Stimulated activated CD4-positive, alpha-beta T cell treated with anti-CD3 and anti-CD28 coated beads, Interleukin-1b, Interleukin-23, amount 100 ng/mL, for 48 hours (primary cell): ENCODE measurements around the gene ARL15.
A peak's percentile ranks its signal among the peaks of the same experiment; 100 is the strongest.
"Not testable (repeated sequence)": the region's sequence is repeated elsewhere in the genome, so short reads cannot be mapped to it uniquely, and the experiment has no call there.

ENCODE experiments used
- DNase-seq: peaks from one replicate; pipeline ENCODE4 v3.0.0-alpha.2; 2020

The ARL15 gene

DNA sequence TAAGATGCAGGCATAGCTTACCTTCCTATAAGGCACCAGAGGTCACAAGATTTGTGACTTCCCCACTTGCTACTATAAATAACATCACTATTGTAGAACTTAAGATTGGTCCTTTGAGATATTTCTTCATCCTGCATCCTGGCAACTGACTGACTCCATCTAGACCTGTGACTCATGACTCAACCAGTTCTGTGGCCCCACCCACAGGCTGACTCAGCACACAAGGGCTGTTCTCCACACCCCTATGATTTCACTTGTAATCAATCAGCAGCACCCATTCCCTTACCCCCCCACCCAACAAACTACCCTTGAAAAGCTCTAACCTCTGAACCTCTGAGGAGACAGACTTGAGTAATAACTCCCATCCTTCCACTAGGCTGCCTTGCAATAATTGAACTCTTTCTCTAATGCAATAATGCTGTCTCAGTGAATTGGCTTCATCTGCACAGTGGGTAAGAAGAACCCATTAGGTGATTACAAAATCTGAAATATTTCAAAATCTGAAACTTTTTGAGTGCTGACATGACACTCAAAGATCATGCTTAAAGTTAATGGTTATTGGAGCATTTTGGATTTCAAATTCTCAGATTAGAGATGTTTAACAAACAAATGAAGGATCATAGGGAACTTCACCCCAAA lies 296.7 kb downstream of the ARL15 start:
- DNase-seq, result peak; percentile 64

DNA sequence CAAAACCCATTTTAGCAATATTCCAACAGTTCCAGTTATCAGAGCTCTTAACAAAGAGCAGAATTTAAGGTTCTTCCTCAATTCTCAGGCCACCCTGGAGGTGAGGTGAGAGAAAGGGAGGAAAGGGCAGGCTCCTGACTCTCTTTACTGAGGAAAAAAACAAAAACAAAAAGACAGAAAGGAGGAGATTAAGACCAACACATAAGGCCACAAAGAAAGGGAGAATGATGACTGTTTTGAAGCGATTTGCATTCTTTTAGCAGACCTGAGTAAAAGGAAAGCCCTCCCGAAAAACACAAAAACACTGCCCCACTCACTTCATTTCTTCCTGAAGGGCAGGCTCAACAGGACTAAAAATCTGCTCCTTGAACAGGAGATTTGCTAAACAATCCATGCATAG lies 300.5 kb downstream of the ARL15 start:
- DNase-seq, result no peak

DNA sequence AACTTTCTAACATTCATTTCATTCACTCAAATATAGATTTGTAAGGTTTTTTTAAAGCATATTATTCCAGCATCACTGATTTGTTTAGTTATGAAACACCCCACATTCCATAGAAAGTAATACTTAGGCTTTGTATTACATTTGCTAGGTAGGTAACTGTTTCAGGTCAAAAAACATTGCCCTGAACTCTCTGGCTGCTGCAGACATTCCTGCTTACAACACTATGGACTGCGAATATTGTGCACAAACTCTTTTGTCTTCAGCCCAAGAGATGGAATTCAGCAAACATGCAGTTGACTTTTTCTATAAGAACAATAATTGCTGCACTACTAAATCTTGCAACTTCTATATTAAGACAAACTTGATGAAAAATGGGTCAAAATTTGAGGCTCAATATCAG lies 301.0 kb downstream of the ARL15 start:
- no peak for DNase-seq

DNA sequence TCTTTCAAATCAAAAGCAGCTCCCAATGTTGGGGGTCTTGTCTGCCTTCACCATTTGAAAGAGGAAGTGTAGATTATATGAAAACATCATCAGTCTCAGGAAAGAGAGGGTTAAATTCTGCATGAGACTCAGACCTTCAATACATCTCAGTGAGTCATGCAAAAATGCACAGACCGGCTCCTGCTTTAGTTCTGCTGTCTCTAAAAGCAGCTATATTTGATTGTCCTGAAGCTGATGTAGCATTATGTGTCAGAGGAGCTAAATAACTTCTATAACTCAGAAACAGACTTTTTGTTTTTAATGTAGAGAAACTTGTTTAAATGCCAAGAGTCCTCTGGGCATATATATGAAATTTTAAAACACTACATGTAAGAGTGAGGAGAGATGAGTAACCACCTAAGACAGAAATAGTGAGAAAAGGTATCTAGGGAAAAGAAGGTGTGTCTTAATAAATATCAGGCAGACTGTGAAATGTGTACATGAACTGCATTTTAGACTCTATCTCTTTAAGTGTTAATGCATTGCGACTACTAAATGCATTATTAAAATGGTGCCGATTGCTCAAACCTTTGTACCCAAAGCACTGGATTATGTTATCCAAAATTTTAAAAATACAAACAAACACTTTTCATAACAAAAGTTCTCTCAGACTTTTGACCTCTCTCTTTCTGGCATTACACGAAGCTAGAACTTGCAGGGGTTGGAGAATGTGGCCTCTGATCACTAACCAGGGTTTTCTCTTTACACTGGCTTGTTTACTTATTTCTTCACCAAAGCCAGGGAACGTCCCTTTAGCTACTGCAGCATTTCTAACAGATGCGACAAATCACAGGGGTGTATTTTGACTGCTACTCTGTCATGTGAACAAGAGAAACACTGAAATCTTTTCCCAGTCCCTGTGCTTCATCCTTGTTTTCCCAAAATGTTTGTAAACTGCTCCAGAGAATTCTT lies 302.3 kb downstream of the ARL15 start:
- DNase-seq, result no peak

DNA sequence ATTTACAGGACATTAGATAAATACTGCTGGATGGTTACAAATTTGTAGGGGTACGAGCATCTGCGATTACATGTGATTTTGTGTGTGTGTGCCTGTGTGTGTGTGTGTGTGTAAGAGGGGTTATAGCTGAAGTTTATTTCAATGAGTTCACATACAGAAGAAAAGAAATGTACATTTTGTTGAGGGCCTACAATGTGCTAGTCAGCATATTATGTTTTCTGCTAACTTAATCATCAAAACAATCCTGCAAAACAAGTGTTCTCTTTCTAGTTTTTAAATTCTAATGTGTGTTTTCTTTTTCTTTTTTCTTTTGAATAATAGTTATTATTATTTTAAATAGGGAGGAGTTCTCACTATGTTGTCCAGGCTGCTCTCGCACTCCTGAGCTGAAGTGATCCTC lies 305.7 kb downstream of the ARL15 start:
- DNase-seq, result no peak

DNA sequence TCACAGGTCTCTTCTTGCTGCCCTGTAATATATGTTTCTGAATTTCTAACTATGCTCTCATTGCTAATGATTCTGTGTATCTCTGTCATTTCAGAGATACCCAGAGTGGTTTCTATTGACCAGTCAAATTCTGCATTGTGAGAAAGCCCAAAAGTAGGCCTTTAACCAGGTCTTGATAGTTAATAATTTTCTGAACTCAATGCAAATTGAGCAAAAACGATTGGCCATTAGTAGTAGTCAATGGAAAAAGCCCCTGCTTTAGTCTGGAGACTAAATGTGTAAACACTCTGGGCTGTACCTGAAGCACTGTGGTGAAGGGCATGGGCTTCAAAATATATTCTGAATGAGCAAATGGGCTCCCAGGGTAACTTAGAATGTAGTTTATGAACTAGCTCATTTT lies 307.6 kb downstream of the ARL15 start:
- DNase-seq, result no peak

DNA sequence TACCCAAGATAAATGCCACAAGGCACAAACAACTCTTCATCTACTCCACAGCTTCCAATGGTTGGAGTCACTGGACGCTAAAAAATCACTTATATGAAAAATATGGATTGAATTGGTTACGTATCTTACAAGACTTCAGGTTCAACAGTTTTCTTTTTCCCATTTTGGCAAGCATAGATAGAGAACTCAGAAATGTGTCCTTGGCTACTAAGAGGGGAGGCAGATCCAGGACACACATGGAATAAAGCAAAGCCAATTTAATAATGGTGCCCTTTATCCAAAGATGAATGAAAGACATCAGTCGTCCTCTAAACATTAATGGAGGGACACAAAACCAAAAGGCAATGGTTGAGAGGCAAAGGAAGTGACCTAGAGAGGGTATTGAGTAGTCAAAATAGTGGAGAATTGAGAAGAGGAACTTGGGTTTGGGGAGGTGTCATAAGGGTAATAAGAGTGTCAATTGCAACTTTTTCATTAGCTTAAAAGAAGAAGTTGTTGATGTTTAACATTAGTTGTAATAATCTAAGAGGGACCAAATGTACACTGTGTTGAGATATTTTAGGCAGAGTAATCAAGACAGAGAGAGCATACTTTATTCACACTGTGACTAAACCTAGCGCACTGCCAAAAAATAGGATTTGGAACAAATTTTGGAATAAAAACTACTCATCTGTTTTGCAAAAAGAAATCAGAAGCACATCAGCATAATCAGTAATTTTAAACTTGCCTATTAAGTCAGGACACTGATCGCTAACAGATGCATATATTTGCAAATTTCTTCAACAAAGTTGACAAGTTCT lies 308.2 kb downstream of the ARL15 start:
- DNase-seq, result no peak

DNA sequence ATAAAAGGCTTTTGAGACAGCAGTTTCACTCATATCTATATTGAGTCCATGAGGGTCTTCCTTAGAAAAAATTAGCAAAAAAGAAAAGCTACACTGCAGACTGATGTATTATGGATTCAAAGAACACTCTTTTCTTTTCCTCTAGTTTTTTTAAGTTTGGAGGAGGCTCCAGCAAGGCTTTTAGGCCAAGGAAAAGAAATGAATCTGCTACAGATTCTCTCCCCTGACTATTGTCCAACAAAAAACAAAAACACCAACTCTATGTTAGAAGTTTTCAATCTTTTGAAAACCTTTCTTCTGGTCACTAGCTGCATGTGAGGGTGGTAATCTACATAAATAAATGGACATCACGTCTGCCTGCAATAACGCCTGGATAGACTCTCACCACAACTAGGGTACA lies 310.4 kb downstream of the ARL15 start:
- no peak for DNase-seq

DNA sequence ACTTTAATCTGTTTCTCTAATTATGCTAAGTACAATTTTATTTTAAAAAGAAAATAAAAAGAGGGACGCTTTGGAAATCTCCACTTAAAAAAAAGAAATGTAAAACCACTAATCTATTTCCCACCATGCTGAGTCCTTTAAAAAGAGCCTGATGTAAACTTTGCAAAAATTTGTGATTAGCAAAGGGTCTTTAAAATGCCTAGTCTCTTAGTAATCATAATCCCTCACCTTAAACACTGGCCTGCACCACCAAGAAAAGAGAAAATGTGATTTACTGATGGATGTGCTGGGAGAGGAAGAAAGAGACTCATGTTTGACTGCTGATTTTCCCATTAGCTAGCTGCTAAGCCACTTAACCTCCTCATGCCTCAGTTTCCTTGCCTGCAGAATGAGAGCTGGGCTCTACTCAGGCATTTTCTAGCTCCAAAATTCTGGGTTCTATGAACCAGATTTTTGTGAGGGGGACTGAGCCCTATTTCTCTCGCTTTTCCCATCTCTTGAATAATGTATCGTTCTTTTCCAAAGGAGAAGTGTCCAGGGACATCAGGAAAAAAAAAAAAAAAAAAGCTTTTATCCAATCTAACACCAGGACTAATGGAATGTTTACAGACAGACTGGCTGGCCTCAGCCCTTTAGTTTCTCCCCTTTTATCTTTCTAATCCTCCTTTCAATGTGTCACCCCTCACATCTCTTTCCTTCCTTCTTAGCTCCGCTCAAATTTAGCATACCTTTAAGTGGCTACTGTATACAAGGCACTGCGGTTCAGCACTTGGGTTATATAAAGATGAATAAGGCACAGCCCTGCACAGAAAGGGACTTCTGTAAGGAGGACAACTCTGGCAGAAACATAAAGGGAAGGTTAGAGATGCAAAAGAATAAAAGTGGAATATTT lies 312.4 kb downstream of the ARL15 start:
- DNase-seq, result no peak

DNA sequence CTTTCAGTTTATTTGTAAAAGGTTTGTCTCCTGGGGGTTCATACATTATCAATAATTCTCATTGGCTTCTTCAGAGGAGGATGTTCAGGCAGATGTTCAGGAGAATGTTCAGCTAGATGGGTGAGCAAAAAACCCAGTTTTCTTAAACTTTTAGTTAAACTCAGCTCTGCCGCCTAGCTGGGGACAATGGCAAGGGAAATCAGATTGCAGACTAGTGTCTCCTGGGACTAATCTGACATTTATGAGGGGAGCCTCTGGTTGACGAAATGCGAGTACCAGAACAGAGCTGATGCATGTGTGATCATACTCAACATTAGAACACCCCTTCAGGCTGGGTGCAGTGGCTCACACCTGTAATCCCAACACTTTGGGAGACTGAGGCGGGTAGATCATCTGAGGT lies 314.4 kb downstream of the ARL15 start:
- no peak for DNase-seq

DNA sequence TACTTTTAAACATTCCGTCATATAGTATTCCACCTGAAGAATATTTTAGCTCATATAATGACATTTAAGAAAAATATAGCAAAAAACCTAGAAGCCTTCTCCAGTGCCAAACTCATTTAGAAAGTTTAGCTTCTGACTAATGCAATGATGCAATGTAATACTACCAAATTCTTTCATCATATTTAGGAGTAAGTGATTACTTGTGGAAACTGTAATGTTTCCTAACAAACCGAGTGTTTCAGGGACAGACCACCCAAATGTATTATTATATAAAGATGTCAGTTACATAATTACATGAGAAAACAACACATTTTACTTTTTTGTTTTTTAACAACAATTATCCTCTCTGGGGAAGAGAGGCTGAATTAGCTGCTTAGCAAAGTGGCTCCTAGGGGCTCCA lies 316.2 kb downstream of the ARL15 start:
- DNase-seq, result no peak

DNA sequence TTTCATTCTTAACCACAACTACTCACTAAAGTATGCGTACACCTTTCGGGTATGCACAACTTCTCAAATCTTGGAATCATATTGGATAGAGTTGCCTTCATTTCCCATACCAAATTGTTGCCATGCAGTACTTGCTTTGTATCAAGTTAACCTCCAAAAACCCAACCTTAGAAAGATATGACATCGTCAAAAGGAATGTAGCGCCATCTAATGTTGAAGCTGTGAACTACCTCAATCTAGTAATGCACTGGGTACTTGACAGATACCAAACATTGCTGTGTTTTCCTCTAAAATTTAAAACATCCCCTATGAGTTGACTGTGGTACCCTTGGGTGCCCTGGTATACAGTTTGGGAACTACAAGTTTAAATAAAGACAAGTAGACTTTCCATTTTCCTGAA lies 318.4 kb downstream of the ARL15 start:
- DNase-seq, result no peak

DNA sequence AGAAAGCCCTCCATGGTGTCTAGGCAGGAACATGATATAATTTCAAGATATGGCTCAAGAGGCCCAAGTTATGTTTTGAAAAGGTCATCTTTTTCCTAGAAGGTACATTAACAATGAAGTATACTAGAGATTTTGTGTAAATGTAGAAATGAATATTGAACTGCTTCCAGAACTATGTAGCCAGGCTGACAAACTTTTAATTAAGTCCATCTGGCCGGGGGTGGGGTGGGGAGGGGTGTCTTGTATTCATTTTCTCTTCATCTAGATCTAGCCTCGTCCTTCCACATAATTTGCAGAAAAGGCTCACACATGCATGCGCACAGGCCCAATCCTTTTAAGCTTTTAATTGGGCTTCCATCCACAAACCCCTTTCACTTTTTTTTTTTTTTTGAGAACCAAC lies 323.3 kb downstream of the ARL15 start:
- no peak for DNase-seq

DNA sequence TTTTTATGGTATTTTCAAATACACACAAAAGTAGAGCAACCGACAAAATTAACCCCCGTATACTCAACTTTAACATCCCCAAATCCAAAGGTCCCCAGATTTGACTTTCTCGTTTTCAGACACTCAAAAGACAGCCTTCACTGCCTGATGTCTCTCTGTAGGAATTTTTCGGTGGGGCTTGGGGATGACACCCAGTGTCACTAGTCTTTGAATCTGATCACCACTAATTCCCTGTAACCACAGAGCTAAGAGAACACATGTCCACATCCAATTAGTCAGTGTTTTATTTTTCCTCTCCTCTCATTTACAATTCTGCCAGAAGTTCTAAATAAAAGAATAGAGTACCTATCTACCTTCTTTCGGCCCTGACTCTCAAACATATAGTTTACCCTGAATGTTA lies 324.6 kb downstream of the ARL15 start:
- no peak for DNase-seq

DNA sequence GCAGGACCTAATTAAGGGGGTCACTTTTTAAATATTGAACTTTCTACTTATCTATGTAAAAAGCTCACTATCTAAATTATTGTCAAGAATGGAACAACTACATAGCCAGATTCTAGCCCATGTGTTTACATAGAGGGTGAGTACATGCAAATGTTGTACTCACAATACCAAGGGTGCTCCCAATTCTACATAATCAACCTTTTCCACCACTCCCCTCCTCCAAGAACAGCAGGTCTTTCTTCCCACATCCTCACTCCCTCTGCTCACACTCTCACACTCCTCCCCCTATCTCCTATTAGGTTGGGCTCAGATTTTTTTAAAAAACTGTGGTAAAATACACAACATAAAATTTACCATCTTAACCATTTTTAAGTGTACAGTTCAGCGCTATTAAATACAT lies 325.4 kb downstream of the ARL15 start:
- no peak for DNase-seq

DNA sequence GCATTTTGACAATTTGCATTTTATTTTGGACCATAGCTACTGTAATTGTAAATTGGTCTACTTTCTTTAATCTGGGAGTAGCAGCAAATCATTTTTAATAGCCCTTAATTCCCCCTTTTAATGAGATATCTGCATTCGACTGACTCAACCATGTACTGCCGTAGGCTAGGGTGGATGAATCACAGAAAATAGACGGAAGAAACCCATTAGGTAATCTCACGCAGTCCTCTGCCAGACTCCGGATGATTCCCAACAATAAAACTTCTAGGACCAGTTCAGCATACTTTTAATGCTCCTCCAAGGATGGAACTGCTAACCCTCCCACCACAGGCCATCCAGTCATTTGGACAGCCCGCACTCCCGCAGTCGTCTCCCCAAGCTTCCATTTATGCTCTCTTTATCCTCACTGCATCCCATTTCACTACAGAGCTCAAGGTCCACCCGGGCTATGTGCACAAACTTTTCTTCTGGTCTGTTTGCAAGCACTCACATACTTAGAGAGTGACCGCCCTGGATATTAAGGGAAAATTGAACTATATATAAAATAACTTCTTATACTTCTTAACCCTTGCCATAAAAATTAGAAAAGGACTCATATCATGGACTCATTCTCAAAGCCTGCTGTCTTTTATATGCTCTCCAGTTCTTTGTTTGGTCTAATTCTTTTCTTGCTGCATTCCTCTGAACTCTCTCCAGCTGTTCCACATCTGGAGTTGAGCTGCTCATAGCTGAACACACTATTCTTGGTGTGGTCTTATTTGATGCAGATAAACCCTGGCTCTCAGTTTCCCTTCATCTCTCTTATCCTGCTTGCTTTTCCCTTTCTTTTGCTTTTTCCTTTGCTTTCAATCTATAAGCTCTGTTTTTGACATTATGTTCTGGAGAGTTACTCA lies 326.6 kb downstream of the ARL15 start:
- no peak for DNase-seq

DNA sequence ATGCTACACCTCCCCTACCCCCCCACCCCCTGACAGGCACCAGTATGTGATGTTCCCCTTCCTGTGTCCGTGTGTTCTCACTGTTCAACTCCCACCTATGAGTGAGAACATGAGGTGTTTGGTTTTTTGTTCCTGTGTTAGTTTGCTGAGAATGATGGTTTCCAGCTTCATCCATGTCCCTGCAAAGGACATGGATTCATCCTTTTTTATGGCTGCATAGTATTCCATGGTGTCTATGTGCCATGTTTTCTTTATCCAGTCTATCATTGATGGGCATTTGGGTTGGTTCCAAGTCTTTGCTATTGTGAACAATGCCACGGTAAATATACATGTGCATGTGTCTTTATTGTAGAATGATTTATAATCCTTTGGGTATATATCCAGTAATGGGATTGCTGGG lies 328.1 kb downstream of the ARL15 start:
- DNase-seq, result not testable (repeated sequence)

DNA sequence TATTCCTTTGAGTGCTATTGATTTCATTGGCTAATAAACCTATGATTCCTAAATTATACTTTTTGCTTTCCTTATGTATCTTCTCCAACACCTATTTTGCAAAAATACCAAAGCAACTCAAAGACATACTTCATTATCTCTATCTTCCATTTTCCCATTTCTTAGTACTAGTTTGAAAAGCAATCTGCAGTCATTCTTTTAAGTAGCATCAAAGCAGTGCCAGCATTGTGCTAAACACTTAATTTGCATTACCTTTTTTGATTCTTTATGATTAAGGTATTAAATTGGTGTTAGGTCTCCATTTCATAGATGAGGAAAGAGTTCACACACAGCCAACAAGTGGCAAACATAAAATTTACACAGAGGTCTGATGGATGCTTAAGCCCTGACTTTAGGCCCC lies 330.3 kb downstream of the ARL15 start:
- no peak for DNase-seq

DNA sequence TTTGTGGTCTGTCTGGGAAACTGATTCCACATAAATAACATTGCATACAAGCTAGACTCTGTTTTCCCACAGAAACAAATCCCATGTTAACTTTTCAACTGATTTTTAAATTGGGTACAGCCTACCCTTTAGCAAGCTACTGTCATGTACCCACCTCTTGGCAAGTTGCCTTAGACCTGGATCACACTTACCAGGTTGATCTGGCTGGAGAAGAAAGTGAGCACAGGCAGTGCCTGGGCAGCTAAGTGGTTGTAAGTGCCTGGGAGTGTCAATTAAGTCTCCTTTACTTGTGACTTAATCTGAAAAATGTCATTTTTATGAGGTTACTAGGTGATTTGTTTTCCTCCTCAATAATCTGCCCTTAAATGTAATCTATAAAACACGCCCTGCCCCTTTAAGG lies 336.4 kb downstream of the ARL15 start:
- no peak for DNase-seq

DNA sequence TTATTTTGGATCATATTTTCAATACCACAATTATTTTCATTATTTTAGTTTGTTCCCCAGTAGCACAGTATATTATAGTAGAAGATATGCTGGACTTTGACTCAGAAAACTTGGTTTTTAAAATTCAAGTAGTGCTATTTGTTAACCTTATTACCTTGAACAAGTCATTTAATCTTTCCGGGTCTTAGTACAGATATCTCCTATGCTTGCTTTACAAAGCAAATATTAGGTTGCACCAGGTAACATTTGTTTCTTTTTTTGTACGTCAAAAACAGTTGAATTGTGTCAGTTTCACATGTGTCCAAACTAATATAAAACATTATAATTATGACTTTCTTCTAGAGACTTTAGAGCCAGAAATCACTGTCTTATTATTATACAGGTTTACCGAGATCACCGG lies 338.1 kb downstream of the ARL15 start:
- no peak for DNase-seq

DNA sequence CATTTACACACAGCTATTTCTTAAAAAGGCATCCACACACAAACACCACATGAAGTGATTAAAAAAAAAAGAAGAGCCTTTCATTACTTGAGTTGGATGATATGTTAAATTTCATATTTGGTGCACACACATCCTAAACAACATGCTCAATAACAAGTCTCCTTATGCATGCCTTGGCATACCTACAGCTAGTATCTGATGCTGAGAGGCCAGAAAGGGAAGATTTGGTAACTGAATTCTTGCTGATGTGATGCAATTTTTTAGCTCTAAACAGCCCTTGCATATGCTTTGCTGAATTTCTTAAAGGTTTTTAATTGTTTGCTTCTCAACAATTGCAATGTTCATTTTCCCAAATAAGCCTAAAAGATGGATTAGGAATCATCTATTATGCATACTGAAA lies 338.8 kb downstream of the ARL15 start:
- no peak for DNase-seq

DNA sequence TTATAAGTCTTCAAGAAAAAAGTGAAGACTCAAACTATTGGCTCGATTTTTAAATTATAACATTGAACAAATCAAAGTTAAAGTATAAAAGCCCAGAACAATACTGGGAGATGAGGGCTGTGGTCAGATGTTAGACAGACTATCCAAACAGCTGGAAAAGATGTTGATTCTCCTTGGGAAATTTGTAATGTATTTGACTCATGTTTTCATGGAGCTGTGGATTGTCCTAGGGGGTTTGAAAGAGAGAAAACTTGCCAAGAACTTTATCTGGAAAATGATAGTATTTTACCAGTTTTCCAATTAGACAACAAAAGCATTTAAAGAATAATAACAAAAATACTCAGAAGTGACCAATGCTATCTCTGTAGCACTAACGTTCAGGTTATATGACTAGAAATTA lies 339.2 kb downstream of the ARL15 start:
- DNase-seq, result no peak
